ENCODE measurements around the gene PPP1R9A.

PPP1R9A gene

DNA sequence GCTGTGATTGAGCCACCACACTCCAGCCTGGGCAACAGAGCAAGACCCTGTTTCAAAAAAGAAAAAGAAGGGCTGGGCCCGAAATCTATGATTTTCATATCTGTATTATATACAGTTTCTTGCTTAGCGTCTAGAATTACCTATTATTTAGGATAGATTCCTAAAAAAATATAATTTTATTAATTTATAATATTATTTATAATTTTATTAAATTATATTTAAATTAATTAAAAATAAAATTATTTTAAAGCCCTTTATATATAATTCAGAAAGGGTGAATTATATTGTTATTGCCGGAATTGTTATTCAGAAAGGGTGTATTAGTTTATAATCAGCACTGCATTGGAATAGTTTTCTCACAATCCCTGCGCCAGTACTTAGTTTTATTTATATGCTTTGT, 14.5 kb downstream of the PPP1R9A start:
- Histone ChIP-seq H2BK120ac (ENCODE audit: low read depth, low read length) (no peak overlapping the region), H3K18ac (ENCODE audit: low read length) (no peak overlapping the region), H2BK15ac (ENCODE audit: low read length) (no peak overlapping the region), H3K9ac (ENCODE audit: low read depth, low read length, poor library complexity) (no peak overlapping the region), H3K4me3 (ENCODE audit: low read length in 2 of 2) (no peak overlapping the region), H3K9me3 (replicated peaks in 1 of 2; ENCODE audit: control insufficient read depth in 2 of 2, insufficient read depth in 1 of 2, low read depth in 1 of 2, low read length in 2 of 2) (no peaks in the 10 kb centered on the region), H2BK5ac (ENCODE audit: low read length) (no peak overlapping the region), H3K23ac (ENCODE audit: low read depth, low read length, poor library complexity) (no peak overlapping the region), H4K8ac (ENCODE audit: low read depth, low read length) (no peak overlapping the region), H3K27ac (replicated peaks; ENCODE audit: low read length) (no peak overlapping the region), H3K36me3 (replicated peaks in 1 of 2; ENCODE audit: control insufficient read depth in 2 of 2, insufficient read depth in 2 of 2, low read length in 2 of 2) (no peaks in the 10 kb centered on the region), H2AK5ac (ENCODE audit: low read depth, low read length) (no peak overlapping the region), H2AFZ (ENCODE audit: low read length) (no peak overlapping the region), H2BK12ac (ENCODE audit: low read length) (no peak overlapping the region), H4K91ac (ENCODE audit: low read depth, low read length, poor library complexity) (no peak overlapping the region), H3K4me1 (ENCODE audit: control insufficient read depth in 2 of 2, insufficient read depth in 1 of 2, low read depth in 1 of 2, low read length in 2 of 2) (no peaks in the 10 kb centered on the region), H3K79me1 (ENCODE audit: low read depth, low read length) (no peaks in the 10 kb centered on the region), H3K4me2 (ENCODE audit: insufficient read depth, low read length, poor library complexity, severe bottlenecking) (no peak overlapping the region), H3K27me3 (ENCODE audit: control insufficient read depth in 3 of 3, insufficient read depth in 3 of 3, low read depth in 1 of 3, low read length in 3 of 3) (no peaks in the 10 kb centered on the region), H3K14ac (ENCODE audit: low read length) (no peak overlapping the region), H3K4ac (ENCODE audit: low read length) (no peak overlapping the region)
- DNase-seq (ENCODE audit: low spot score) = no peak
- no CpG with 5 or more reads among the region's 4 CpGs for WGBS, 2 donors (ENCODE audit: extremely low coverage in 2 of 2, insufficient read length in 2 of 2, insufficient replicate concordance in 1 of 2)

DNA sequence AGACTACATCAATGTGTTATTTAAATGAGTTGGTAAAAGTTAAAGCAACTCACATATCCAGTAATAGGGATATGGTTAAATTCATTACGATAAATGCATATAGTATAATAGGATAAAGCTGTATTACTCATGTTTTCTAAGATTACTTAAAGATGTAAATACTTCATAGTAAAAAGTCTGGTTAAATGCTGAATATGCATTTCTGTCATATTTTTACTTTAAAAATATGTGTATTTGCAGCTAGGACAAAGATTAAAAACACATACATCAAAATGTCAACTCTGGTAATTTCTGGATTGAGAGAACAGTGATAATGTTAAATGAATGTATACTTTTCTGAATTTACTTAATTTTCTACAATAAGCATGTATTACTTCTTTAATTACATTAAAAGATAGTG, 15.1 kb downstream of the PPP1R9A start:
- H3K4me1 ChIP-seq (ENCODE audit: control insufficient read depth in 2 of 2, insufficient read depth in 1 of 2, low read depth in 1 of 2, low read length in 2 of 2) = no peaks in the 10 kb centered on the region
- H3K27me3 ChIP-seq (ENCODE audit: control insufficient read depth in 3 of 3, insufficient read depth in 3 of 3, low read depth in 1 of 3, low read length in 3 of 3) = no peaks in the 10 kb centered on the region
- H2AFZ ChIP-seq (ENCODE audit: low read length) = no peak overlapping the region
- no peak for DNase-seq (ENCODE audit: low spot score)
- no peak overlapping the region for H4K91ac ChIP-seq (ENCODE audit: low read depth, low read length, poor library complexity)
- no CpG with 5 or more reads among the region's 1 CpG for WGBS, 2 donors (ENCODE audit: extremely low coverage in 2 of 2, insufficient read length in 2 of 2, insufficient replicate concordance in 1 of 2)
- no peak overlapping the region for H2AK5ac ChIP-seq (ENCODE audit: low read depth, low read length)
- no peaks in the 10 kb centered on the region for H3K79me1 ChIP-seq (ENCODE audit: low read depth, low read length)
- no peak overlapping the region for H4K8ac ChIP-seq (ENCODE audit: low read depth, low read length)
- H3K4ac ChIP-seq (ENCODE audit: low read length) = no peak overlapping the region
- H2BK5ac ChIP-seq (ENCODE audit: low read length) = no peak overlapping the region
- no peak overlapping the region for H3K18ac ChIP-seq (ENCODE audit: low read length)
- H2BK12ac ChIP-seq (ENCODE audit: low read length) = no peak overlapping the region
- no peak overlapping the region for H2BK120ac ChIP-seq (ENCODE audit: low read depth, low read length)
- no peaks in the 10 kb centered on the region for H3K36me3 ChIP-seq (replicated peaks in 1 of 2; ENCODE audit: control insufficient read depth in 2 of 2, insufficient read depth in 2 of 2, low read length in 2 of 2)
- no peaks in the 10 kb centered on the region for H3K9me3 ChIP-seq (replicated peaks in 1 of 2; ENCODE audit: control insufficient read depth in 2 of 2, insufficient read depth in 1 of 2, low read depth in 1 of 2, low read length in 2 of 2)
- no peak overlapping the region for H3K4me2 ChIP-seq (ENCODE audit: insufficient read depth, low read length, poor library complexity, severe bottlenecking)
- no peak overlapping the region for H3K27ac ChIP-seq (replicated peaks; ENCODE audit: low read length)
- no peak overlapping the region for H3K9ac ChIP-seq (ENCODE audit: low read depth, low read length, poor library complexity)
- H3K14ac ChIP-seq (ENCODE audit: low read length) = no peak overlapping the region
- H3K23ac ChIP-seq (ENCODE audit: low read depth, low read length, poor library complexity) = no peak overlapping the region
- H3K4me3 ChIP-seq (ENCODE audit: low read length in 2 of 2) = no peak overlapping the region
- H2BK15ac ChIP-seq (ENCODE audit: low read length) = no peak overlapping the region

DNA sequence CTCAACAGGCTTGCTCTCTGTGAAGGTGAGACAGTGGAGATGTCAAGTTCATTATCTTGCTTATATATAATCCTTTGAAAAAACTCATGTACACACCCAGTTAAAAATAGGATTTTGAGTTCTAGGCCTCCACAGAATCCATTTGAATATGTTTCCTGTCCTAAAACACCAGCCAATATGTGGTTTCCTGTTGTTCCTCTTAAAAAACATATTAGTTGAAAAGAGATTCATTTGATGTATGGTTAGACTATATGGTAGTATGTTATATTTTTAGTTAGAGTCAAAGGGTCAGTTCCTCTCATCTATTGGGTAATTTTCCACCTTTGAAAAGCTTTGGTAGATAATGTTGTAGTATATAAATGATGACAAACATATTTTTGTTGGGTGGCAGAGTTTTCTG, 16.0 kb downstream of the PPP1R9A start:
- H3K18ac ChIP-seq (ENCODE audit: low read length) = no peak overlapping the region
- DNase-seq (ENCODE audit: low spot score) = no peak
- no peaks in the 10 kb centered on the region for H3K27me3 ChIP-seq (ENCODE audit: control insufficient read depth in 3 of 3, insufficient read depth in 3 of 3, low read depth in 1 of 3, low read length in 3 of 3)
- no peak overlapping the region for H4K8ac ChIP-seq (ENCODE audit: low read depth, low read length)
- H2AK5ac ChIP-seq (ENCODE audit: low read depth, low read length) = no peak overlapping the region
- H2BK12ac ChIP-seq (ENCODE audit: low read length) = no peak overlapping the region
- no peak overlapping the region for H3K4me3 ChIP-seq (ENCODE audit: low read length in 2 of 2)
- no peak overlapping the region for H2BK5ac ChIP-seq (ENCODE audit: low read length)
- no peak overlapping the region for H3K4me2 ChIP-seq (ENCODE audit: insufficient read depth, low read length, poor library complexity, severe bottlenecking)
- no peak overlapping the region for H3K23ac ChIP-seq (ENCODE audit: low read depth, low read length, poor library complexity)
- H3K4ac ChIP-seq (ENCODE audit: low read length) = no peak overlapping the region
- no peak overlapping the region for H3K27ac ChIP-seq (replicated peaks; ENCODE audit: low read length)
- H3K9me3 ChIP-seq (replicated peaks in 1 of 2; ENCODE audit: control insufficient read depth in 2 of 2, insufficient read depth in 1 of 2, low read depth in 1 of 2, low read length in 2 of 2) = no peaks in the 10 kb centered on the region
- no peaks in the 10 kb centered on the region for H3K79me1 ChIP-seq (ENCODE audit: low read depth, low read length)
- no peak overlapping the region for H3K9ac ChIP-seq (ENCODE audit: low read depth, low read length, poor library complexity)
- H2AFZ ChIP-seq (ENCODE audit: low read length) = no peak overlapping the region
- H3K4me1 ChIP-seq (ENCODE audit: control insufficient read depth in 2 of 2, insufficient read depth in 1 of 2, low read depth in 1 of 2, low read length in 2 of 2) = no peaks in the 10 kb centered on the region
- H3K36me3 ChIP-seq (replicated peaks in 1 of 2; ENCODE audit: control insufficient read depth in 2 of 2, insufficient read depth in 2 of 2, low read length in 2 of 2) = no peaks in the 10 kb centered on the region
- no peak overlapping the region for H2BK120ac ChIP-seq (ENCODE audit: low read depth, low read length)
- H3K14ac ChIP-seq (ENCODE audit: low read length) = no peak overlapping the region
- no peak overlapping the region for H2BK15ac ChIP-seq (ENCODE audit: low read length)
- H4K91ac ChIP-seq (ENCODE audit: low read depth, low read length, poor library complexity) = no peak overlapping the region

DNA sequence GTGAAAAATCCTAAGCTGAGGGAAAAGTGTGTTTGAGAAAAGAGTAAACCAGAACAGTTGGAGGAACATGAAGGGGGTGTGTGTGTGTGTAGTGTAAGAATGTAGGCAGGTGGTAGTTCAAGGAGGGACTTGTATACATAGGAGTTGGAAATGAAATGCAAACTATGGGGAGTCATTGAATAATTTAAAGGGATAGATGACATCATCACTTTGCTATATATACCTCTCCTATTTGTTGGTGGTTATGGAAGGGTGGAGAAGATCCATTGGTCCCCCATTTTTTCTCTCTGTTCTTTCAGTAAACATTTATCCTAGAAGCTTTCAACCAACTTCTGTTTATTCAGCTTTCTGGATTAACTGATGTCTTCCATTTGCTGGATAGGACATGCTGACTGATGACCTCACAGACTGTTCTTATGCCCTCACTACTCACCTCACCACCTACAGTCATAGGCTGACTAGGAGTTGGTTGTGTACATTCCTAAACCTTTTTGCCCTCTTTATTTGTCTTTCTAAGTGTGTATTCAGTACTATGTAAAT, 20.8 kb downstream of the PPP1R9A start:
- Histone ChIP-seq H3K27ac (replicated peaks; ENCODE audit: low read length) (no peak overlapping the region), H3K9me3 (replicated peaks in 1 of 2; ENCODE audit: control insufficient read depth in 2 of 2, insufficient read depth in 1 of 2, low read depth in 1 of 2, low read length in 2 of 2) (no peaks in the 10 kb centered on the region), H3K14ac (ENCODE audit: low read length) (no peak overlapping the region), H2BK5ac (ENCODE audit: low read length) (no peak overlapping the region), H3K4me2 (ENCODE audit: insufficient read depth, low read length, poor library complexity, severe bottlenecking) (no peak overlapping the region), H3K79me1 (ENCODE audit: low read depth, low read length) (no peaks in the 10 kb centered on the region), H3K4ac (ENCODE audit: low read length) (no peak overlapping the region), H3K36me3 (replicated peaks in 1 of 2; ENCODE audit: control insufficient read depth in 2 of 2, insufficient read depth in 2 of 2, low read length in 2 of 2) (no peaks in the 10 kb centered on the region), H2AK5ac (ENCODE audit: low read depth, low read length) (no peak overlapping the region), H3K4me3 (ENCODE audit: low read length in 2 of 2) (no peak overlapping the region), H2BK15ac (ENCODE audit: low read length) (no peak overlapping the region), H3K4me1 (ENCODE audit: control insufficient read depth in 2 of 2, insufficient read depth in 1 of 2, low read depth in 1 of 2, low read length in 2 of 2) (no peaks in the 10 kb centered on the region), H2BK12ac (ENCODE audit: low read length) (no peak overlapping the region), H4K8ac (ENCODE audit: low read depth, low read length) (no peak overlapping the region), H2AFZ (ENCODE audit: low read length) (no peak overlapping the region), H3K23ac (ENCODE audit: low read depth, low read length, poor library complexity) (no peak overlapping the region), H4K91ac (ENCODE audit: low read depth, low read length, poor library complexity) (no peak overlapping the region), H3K18ac (ENCODE audit: low read length) (no peak overlapping the region), H3K27me3 (ENCODE audit: control insufficient read depth in 3 of 3, insufficient read depth in 3 of 3, low read depth in 1 of 3, low read length in 3 of 3) (no peaks in the 10 kb centered on the region), H3K9ac (ENCODE audit: low read depth, low read length, poor library complexity) (no peak overlapping the region), H2BK120ac (ENCODE audit: low read depth, low read length) (no peak overlapping the region)
- DNase-seq (ENCODE audit: low spot score) = no peak
